ENCODE results near the gene SLC16A7. TPM values are rescaled to one million over a fixed set of nuclear protein-coding genes. Genes with fewer than 3 reads are reported as not detected.

The SLC16A7 gene
- total RNA-seq, 1 donor from 2014 or later = 98.0 TPM

DNA sequence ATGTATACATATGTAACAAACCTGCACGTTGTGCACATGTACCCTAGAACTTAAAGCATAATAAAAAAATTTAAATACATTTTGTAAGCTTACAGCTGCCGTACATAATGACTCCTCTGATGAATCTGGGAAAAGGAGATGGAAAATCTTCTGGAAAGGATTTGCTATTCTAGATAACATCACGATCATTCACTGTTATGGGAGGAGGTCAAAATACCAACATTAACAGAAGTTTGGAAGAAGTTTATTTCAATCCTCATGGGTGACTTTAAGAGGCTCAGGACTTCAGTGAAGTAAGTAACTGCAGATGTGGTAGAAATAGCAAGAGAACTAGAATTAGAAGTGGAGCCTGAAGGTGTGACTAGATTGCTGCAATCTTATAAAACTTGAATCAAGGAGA, 172.2 kb downstream of the SLC16A7 start:
- ATAC-seq (no peak), DNase-seq (ENCODE audit: missing footprints) (no peak)
- intact Hi-C loops (cut with DNase I) = no loop called here

DNA sequence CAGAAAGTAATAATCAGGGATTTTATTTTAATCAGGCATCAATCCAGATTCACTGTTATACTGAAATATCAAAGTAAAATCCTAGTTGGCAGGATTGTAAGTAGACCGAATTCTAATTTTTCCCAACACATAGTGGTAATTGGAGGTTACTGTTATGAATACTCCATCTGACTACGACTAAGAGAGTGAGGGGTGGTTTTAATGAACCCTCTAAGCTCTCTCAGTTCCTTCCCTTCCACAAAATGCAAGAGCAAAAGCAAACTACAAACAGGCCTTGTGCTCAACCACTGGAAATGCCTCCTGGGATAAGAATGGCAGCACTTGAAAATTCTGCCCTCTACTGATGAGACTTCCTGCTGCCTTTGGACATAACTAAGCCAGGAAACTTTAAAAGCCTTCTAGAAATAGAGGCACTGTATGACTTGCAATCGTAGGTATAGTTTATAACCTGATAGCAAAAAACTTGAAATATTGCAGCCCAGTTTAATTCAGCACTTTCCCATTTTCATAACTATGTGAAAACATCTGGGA, 184.8 kb downstream of the SLC16A7 start:
- no peak for DNase-seq (ENCODE audit: missing footprints)
- intact Hi-C loops (cut with DNase I) = loop anchor here (5.0 kb wide), 1 partner anchor 183 kb away; the partner anchor contains the start of gene SLC16A7
- peak; percentile 44 for ATAC-seq

DNA sequence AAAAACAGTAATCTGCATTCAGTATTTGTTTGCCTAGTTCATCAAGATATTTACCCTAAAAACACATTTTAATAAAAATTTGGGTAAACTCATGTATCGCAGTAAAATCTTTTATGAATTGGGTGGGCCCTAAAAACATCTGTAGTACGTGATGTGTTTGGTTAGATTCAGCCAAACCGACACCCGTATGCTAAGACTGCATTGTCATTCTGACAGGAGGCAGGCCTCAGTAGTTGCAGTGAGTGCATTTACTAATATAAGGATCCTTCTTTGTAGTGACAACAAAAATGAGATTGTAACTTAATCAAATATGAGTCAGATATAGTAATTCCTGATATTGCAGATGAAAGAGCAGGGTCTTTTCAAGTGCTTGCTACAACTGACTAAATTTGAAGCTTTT, 191.8 kb downstream of the SLC16A7 start:
- no peak for DNase-seq (ENCODE audit: missing footprints)
- no peak for ATAC-seq
- intact Hi-C loops (cut with DNase I) = no loop called here

DNA sequence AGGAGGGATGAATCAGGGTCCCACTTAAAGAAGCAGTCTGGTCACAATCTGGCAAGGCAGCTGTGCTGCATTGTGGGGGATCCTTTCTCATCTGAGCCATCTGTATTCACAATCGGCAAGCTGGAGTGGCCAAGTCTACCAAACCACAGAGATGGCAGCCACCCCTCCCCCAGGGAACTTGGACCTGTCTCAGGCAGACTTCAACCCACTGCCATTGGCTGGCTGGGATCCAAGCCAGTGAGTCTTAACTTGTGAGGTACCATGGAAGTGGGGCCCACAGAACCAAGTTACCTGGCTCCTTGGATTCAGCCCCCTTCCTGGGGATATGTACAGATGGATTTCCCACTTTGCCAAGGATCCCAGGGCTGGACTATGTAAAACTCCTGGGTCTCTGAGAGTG, 196.8 kb downstream of the SLC16A7 start:
- no peak for DNase-seq (ENCODE audit: missing footprints)

DNA sequence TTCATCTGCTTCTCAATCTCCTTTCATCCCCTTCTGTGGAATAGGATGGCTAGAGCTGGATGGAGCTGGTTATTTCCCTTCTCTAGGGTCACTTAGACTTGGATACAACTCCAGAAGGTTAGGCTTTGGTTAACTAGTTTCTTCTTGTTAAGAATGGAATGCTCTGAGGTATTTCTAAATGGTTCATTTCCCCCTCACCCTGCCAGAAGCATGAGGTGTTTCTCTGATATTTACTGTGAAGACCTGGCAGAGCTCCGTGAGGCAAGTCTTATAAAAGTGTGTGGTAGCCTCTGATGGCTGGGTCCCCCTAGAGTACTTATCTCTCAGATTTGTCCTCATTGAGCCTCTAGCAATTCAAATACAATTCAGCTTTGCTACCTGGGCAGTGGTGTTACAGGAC, 207.9 kb downstream of the SLC16A7 start:
- no peak for ATAC-seq
- intact Hi-C loops (cut with DNase I) = no loop called here
- no peak for DNase-seq (ENCODE audit: missing footprints)

More for the DNA sequence above, 196.8 kb downstream of the SLC16A7 start:
- intact Hi-C loops (cut with DNase I) = no loop called here
- no peak for ATAC-seq

DNA sequence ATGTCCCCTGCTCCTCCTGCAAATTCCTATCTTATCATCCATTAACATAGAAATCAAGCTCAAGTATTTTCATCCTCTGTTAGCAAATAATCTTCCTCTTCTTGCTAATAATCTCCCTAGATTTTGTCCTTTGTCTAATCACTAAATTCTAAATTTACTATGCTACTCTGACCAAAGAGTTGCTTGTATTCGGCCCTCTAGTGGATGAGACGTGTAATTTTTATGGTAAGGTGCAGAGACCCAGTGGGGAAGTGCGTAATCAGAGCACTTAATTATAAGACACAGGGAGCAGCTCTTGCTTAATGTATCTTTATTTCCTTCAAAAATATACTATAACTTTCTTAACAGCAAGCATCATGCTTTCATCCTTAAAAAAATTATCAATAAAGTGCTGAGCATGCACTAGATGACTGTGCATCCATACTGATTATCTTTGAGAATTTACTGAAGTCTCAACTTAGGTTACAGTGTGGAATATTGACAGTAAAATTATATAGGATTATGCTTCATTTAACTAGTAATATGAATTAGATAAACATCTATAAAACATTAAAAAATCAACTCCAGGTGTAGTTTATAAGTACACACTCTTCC, 212.6 kb downstream of the SLC16A7 start:
- intact Hi-C loops (cut with DNase I) = loop anchor here (1.0 kb wide), 1 partner anchor 363 kb away; no protein-coding TSS in a partner anchor
- DNase-seq (ENCODE audit: missing footprints) (no peak), ATAC-seq (no peak)

DNA sequence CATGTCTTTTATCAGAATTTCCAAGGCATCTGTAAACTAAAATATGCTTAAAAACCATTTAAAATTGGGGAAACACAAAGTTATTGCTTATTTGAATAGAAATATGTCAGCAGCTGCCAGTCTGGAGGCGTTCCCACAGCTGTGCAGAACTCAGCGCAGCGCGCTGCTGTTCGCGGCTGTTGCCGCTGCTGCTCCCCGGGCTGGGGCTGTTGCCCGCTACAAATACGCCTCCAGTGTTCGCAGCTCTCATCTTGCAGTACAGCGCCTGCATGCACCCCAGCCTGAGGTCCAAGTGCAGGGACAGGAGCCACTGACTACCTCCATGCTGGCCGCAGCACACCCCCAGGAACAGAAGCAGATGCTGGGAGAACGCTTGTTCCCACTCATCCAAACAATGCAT, 216.2 kb downstream of the SLC16A7 start:
- intact Hi-C loops (cut with DNase I) = no loop called here

DNA sequence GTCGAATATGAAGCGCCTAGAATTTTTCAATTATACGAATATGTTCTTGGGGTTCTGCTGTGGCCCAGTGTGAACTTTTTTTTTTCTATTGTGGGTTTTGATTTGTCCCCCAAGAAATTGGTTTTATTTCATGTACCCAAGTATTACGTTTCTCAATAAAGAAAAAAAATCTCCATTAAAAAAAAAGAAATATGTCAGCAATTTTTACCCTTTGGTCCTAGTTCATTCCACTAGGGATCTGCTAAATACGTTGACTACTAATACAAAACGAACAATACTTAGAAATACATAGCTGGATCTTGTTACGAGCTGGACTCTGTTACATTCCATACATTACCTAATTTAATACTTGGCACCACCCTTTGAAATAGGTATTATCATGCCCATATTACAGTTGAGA, 216.9 kb downstream of the SLC16A7 start:
- DNase-seq (ENCODE audit: missing footprints) = no peak
- intact Hi-C loops (cut with DNase I) = no loop called here

More for the DNA sequence above, 216.2 kb downstream of the SLC16A7 start:
- no peak for ATAC-seq
- DNase-seq (ENCODE audit: missing footprints) = no peak

DNA sequence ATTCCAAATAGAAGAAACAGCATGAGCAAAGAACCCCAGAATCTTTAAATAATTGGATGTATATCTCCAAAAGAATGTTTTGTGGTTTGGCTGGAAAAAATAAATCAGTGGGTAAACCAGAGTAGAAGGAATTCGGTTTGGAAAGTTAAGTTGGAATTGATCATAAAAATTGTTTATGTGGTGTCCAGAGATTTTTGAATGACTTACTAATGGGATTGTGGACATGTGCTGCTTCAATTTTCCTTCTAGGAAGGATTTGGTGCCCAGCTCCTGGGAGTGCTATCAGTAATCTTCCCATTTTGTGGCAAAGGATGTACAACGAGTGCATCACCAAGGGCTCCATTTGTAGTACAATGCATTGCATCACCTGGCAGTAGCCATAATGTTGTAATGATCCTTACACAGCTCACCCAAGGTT, 224.8 kb downstream of the SLC16A7 start:
- DNase-seq (ENCODE audit: missing footprints) (no peak), ATAC-seq (no peak)
- intact Hi-C loops (cut with DNase I) = no loop called here

More for the DNA sequence above, 216.9 kb downstream of the SLC16A7 start:
- no peak for ATAC-seq

DNA sequence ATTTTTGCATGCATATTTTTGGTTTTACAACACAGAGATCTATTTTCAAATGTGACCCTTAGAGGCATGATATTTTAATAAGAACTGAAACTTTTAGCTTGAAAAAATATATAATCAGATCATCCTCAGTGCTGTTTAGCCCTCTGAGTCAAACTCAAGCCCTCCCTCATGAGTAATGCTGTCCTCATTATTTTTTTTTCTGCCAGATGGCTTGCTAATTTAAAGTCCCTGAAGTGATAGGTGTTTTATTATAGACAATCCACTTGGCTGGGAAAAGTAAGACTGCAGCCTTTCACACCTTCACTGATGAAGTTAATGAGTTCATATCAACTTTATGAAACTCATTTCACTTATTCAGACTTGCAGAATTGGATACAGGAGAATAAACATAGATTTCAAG, 227.7 kb downstream of the SLC16A7 start:
- intact Hi-C loops (cut with DNase I) = no loop called here
- no peak for DNase-seq (ENCODE audit: missing footprints)
- no peak for ATAC-seq

DNA sequence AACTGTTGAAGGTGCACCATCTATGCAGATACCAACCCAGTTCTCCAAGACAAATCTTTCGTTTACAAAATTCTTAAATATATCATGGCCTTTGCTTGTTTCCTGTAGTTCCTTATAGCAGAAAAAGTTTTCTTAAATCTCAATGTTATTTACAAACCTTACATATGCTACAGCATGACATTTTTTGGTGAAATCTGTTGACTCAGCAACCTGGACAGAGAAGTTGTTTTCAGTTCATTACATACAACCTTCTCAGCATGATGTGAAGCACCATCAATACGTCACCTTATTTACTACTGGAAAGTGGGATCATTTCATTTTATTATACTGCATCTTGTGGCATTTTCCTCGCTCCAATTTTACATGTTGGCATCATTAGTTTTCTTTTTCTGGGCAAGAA, 231.9 kb downstream of the SLC16A7 start:
- DNase-seq (ENCODE audit: missing footprints) = no peak
- intact Hi-C loops (cut with DNase I) = no loop called here
- ATAC-seq = no peak

DNA sequence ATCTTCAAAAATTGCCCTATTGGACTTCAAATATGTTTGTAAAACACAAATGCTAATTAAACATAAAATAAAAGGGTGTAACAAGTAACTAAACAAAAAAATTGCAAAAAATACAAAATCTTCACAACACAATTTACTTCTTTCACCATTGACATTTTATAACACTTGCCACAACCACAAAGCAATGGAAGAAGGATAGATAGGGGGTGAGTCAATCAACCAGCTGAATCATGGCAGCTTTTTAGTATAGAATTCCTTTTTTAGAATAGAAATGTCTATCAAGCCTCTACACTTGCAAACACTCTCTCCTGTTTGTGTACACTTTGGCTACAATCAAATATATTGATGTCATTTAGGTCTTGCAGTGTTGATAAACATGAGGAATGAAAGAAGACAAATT, 232.7 kb downstream of the SLC16A7 start:
- DNase-seq (ENCODE audit: missing footprints) = no peak
- intact Hi-C loops (cut with DNase I) = no loop called here
- ATAC-seq = no peak

DNA sequence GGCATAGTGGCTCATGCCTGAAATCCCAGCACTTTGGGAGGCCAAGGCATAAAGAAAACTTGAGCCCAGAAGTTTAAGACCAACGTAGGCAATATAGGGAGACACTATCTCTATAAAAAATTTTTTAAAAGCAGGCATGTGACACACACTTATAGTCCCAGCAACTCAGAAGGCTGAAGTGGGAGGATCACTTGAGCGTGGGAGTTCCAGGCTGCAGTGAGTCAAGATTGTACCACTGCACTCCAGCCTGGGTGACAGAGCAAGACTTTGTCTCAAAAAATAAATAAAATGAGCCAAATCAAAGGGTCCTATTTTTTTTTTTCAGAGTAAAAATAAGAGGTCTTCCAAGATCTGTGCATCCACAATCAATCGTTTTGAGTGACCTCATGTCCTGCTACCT, 237.6 kb downstream of the SLC16A7 start:
- no peak for ATAC-seq
- intact Hi-C loops (cut with DNase I) = no loop called here
- DNase-seq (ENCODE audit: missing footprints) = no peak

DNA sequence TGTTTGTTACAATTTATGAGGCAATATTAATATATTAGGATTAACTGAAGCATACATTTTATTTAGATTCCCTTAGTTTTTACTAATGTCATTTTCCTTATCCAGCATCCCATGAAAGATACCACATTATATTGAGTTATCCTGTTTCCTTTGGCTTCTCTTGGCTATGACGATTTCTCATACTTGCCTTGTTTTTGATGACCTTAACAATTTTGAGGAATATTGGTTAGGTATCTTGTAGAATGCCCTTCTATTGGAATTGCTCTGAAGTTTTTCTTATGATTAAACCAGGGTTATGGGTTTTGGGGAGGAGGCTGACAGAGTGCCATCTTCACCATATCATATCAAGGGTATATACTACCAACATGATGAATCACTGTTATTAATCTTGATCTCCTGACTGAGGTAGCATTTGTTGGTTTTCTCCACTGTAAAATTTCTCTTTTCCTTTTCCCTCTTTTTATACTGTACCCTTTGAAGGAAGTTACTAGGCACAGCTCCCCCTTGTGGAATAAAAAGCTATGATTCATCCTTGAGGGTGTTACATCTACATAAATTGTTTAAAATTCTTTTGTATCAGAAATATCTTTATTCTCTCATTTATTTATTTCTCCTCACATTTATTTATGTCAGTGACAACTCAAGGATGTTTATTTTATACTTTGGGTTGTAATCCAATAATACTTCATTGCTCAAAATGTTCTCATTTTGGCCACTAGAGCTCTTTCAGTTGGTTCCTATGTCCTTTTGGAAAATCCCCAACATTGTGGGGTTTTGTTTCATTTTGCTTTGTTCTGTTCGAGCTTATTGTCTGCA, 239.0 kb downstream of the SLC16A7 start:
- no peak for DNase-seq (ENCODE audit: missing footprints)
- ATAC-seq = no peak
- intact Hi-C loops (cut with DNase I) = loop anchor here (2.0 kb wide), 2 partner anchors 390 to 432 kb away; no protein-coding TSS in a partner anchor

Data from Right ventricle myocardium inferior (tissue), 1 donor.